Activated CD8-positive, alpha-beta memory T cell treated with anti-CD3 and anti-CD28 coated beads, Interleukin-2, amount 50 U/mL, for 24 hours (primary cell): ENCODE data around the gene NPIPB9.
"Not testable (repeated sequence)": the region's sequence is repeated elsewhere in the genome, so short reads cannot be mapped to it uniquely, and the experiment has no call there.

Source experiments
- DNase-seq: peaks from one replicate; pipeline ENCODE4 v3.0.0-alpha.2; 2020; ENCODE audit errors: extremely low read depth

Gene NPIPB9

GRCh38 chr16:28751487-28751886, at the start of gene NPIPB9:
Gene NPIPB9 (plus strand): TSS chr16:28751787.
- DNase-seq: not testable (repeated sequence)

DNA sequence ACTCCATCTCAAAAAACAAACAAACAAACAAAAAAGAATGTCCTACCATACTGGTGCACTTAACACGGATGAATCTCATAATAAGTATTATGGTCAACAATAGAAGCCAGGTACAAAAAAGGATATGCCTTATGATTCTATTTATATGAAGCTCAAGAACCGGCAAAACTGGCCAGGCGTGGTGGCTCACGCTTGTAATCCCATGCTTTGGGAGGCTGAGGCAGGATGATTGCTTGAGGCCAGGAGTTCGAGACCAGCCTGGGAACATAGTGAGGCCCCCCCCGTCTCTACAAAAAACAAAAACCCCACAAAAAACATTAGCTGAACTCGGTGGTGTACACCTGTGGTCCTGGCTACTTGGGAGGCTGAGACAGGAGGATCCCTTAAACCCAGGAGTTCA, 47.3 kb upstream of the NPIPB9 start:
- DNase-seq: not testable (repeated sequence)

GRCh38 chr16:28711220-28712083, 40.1 kb upstream of the NPIPB9 start, which contains the start of gene EIF3C:
Gene EIF3C (plus strand): TSS chr16:28711464. CDS start chr16:28711687, 223 bp downstream.
- DNase-seq: not testable (repeated sequence)

DNA sequence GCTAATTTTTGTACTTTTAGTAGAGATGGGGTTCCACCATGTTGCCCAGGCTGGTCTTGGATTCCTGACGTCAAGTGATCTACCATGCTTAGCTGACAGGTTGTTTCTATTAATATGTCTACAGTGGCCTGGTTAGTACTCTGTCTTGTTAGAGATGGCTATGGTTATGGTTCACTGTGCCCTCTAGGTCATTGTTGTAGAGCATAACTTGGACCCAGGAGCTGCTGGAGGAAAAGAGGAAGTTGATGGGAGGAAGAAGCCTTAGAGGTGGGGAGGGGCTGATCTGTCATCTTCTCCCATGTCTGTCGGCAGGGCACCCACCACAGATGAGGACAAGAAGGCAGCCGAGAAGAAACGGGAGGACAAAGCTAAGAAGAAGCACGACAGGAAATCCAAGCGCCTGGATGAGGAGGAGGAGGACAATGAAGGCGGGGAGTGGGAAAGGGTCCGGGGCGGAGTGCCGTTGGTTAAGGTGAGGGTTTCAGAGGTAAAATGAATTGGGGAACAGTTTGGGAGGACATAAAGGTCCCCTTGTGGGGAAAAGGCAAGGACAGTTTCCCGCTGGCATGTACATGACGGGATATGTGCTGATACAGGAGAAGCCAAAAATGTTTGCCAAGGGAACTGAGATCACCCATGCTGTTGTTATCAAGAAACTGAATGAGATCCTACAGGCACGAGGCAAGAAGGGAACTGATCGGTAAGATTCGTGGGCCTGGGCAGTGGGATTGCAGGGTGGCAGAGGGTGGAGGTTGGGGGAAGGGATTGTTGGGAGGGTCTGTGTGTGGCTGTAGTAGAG, 28.5 kb upstream of the NPIPB9 start:
- not testable (repeated sequence) for DNase-seq

- DNase-seq: not testable (repeated sequence)
Observed at GRCh38 chr16:28731253-28731652, 20.3 kb upstream of the NPIPB9 start.

DNA sequence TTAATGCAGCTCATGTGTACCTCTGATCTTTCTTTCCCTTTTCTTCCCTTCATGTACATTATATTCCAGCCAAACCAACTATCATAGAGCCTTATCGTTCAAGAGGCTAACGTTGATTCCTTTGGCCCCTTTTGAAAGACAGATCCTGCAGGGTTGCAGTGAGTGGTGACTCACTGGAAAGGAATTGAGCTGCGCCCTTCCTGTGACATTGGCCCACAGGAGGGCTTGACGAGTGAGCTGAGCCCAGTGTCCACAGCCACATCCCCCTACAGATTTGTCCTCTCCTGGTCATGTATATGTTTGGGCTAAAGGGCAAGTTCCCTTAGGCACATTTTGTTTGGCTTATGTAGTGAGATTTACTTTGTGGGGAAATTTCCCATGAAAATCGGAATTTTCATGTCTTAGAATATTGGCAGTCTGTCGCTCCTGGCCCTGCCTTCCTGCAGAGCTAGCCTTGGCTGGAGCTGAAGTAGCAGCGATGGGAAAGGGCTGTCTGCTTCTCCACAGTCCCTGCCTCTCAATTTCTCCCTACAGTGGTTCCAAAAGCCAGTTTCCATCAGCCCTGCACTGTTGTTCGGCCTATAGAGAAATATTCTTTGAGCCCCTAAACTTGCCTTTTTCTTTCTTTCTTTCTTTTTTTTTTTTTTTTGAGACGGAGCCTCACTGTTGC, 19.0 kb upstream of the NPIPB9 start:
- DNase-seq: not testable (repeated sequence)

- not testable (repeated sequence) for DNase-seq
Observed at GRCh38 chr16:28739787-28740186, 11.8 kb upstream of the NPIPB9 start.

- not testable (repeated sequence) for DNase-seq
Observed at GRCh38 chr16:28740631-28741030, 11.0 kb upstream of the NPIPB9 start.

DNA sequence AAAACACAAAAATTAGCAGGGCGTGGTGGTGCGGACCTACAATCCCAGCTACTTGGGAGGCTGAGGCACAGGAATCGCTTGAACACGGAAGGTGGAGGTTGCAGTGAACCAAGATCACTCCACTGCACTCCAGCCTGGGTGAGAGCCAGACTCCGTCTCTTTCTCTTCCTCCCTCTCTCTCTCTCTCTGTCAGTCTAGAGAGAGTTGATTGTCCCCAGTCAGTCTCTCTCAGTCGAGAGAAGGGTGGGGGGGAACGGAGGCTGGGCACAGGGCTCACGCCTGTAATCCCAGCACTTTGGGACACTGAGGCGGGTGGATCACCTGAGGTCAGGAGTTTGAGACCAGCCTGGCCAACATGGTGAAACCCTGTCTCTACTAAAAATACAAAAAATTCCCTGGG, 10.3 kb upstream of the NPIPB9 start:
- DNase-seq: not testable (repeated sequence)

DNA sequence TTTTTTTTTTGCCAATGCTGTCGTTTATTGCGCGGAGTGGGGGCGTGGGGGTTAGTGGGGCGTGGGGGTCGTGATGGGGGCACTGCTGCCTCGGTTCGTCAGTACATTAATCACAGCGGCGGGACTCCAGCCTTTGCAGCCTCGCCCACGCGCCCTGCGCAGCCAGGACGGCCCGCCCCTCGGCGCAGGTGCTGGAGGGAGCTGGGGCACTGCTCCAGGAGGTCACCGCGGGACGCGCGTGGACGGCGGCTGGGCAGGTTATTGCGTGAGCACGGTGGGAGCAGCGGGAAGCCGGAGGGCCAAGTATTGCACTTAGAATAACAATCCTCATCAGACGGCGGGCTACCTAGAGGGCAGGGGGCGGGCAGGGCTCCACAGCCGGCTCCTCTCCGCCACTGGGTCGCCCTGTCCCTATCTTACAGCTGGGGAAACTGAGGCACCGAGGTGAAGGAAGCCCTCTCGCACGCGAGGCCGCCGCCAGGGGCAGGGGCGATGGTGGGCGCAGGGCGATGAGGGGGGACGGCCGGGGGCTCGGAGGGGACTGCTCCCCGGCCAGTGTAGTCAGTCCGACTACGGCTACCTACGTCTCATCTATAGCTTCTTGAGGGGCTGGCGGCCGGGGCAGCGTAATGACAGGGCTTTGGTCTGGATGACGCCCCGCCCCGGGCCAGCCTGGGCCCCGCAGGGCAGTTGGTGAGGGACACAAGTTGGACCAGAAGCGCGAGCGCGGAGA, 4.8 kb upstream of the NPIPB9 start:
- not testable (repeated sequence) for DNase-seq

GRCh38 chr16:28749997-28750465, 1.6 kb upstream of the NPIPB9 start:
- not testable (repeated sequence) for DNase-seq

DNA sequence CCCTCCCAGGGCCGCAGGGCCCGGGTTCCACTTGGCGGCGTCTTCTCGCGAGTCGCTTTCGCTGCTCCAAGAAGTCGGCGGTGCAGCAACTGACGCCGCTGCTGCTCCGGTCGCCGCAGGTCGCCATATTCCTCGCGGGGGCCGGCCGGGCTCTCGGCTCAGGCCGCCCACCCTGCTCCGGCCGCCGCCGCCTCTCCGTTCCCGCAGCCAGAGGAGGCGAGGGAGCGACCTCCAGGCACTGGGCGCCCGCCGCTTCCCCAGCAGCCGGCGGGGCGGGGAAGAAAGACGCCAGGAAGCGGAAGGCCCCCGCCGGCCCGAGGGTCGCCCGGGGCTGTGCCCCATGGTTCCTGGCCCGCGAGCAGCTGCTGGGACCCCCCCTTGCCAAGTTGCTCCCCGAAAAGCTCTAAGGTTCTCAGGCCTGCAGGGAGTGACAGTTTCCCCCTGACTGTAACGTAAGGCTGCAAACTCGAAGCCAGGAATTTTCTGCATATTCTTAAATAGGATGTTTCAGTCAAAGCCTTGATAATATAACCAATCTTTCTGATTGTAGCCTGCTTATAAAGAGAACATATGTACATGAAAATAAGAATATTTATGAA, 1.0 kb upstream of the NPIPB9 start:
- DNase-seq: not testable (repeated sequence)

GRCh38 chr16:28781697-28782096, 30.1 kb downstream of the NPIPB9 start:
- DNase-seq: not testable (repeated sequence)

- not testable (repeated sequence) for DNase-seq
Observed at GRCh38 chr16:28782357-28782756, 30.8 kb downstream of the NPIPB9 start.

DNA sequence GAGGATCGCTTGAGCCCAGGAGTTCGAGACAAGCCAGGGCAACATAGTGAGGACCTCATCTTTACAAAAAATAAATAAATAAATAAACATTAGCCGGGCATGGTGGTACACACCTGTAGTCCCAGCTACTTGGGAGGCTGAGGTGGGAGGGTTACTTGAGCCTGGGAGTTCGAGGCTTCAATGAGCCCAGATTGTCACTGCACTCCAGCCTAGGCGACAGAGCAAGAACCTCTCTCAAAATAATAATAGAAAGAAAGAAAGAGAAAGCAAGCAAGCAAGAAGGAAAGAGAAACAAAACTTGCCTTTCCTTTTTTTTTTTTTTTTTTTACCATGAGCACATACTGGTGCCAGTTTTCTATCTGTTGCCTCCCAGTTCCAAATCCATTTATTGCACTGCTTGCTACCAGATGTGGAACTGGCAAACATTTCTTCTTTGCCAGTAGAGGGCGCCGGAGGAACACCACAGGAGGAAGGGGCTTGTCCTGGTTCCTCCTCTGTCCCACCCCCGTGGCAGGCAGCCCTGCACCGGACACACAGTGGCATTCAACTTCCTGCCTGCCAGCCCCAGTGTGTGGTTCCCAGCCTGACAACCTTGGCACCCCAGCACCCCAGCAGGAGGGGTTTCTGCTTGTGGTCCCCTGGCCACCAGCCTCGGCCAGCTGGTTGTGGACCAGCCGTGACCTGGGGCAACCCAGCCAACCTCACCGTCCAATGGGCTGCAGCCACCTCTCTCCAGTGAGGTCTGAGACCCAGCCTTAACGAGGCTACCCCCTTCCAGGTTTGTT, 50.8 kb downstream of the NPIPB9 start:
- peak; percentile 31 for DNase-seq

DNA sequence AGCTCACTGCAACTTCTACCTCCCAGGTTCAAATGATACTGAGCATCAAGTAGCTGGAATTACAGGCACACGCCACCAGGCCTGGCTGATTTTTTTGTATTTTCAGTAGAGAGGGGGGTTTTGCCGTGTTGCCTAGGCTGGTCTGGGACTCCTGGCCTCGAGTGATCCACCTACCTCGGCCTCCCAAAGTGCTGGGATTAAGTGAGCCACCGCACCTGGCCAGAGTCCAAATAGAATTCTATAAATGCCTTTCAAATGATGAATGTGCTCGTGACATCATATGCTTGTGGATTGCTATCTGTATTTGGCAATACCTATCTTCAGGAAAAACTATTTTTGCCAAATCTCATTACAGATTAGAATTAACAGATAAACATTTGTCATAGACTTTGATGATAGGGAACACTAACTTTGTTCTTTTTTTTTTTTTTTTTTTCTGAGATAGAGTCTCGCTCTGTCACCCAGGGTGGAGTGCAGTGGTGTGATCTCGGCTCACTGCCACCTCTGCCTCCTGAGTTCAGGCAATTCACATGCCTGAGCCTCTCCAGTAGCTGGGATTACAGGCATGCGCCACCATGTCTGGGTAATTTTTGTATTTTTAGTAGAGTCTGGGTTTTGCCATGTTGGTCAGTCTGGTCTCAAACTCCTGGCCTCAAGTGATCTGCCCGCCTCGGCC, 56.0 kb downstream of the NPIPB9 start:
- not testable (repeated sequence) for DNase-seq

DNA sequence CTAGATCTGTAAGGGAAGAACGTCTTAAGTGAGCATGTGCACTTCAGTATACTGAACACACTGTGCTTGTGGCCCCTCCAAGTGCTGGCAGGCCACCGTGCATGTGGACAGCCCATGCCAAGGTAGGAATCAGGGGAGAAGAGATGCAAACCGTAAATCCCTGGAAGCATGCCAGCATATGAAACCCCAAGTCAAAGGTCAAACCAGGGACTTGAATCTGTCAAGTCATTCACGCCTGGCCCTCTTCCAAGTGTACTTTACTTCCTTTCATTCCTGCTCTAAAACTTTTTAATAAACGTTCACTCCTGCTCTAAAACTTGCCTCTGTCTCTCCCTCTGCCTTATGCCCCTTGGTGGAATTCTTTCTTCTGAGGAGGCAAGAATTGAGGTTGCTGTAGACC, 68.4 kb downstream of the NPIPB9 start:
- no peak for DNase-seq

DNA sequence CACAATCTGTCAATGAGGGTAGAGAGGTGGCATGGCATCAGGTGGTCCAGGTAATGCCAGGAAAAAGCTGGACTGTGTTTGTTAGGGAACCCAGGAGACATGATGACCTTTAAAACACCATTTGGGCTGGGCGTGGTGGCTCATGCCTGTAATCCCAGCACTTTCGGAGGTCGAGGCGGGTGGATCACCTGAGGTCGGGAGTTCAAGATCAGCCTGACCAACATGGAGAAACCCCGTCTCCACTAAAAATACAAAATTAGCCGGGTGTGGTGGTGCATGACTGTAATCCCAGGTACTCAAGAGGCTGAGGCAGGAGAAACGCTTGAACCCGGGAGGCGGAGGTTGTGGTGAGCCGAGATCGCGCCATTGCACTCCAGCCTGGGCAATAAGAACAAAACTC, 69.0 kb downstream of the NPIPB9 start:
- not testable (repeated sequence) for DNase-seq

GRCh38 chr16:28821874-28822519, 70.4 kb downstream of the NPIPB9 start:
- DNase-seq: no peak
